HepG2 (cell line): ENCODE results near the gene BRAT1. TPM values are rescaled to one million over a fixed set of nuclear protein-coding genes. Genes with fewer than 3 reads are reported as not detected.

Experiments used
- ATAC-seq: fragments of 200-7000 bp; cut with Tn5 transposase; 3 replicates; pipeline ENCODE4 v1.9.1; 2020; ENCODE audit warnings: mild to moderate bottlenecking, moderate library complexity
- BruUV-seq: library from RNA; stranded (reverse); fragments of 400-500 nt; replicated peaks from 2 replicates; lab custom pipeline; 2021; lab: Mats Ljungman, UMichigan
- CTCF ChIA-PET: fragments of 300-600 bp; formaldehyde crosslinking; extraction: SDS; loops from one replicate; lab custom pipeline; 2021; ENCODE audit warnings: low total read pairs, inconsistent platforms, low intra/inter-chr PET ratio; lab: Yijun Ruan, JAX
- POLR2A ChIA-PET: fragments of 350-600 bp; sonication (Branson Sonifier 250); formaldehyde crosslinking; loops from one replicate; lab custom pipeline; 2020; ENCODE audit warnings: antibody characterized with exemption, inconsistent platforms; lab: Yijun Ruan, JAX
- DNase-seq: peaks from one replicate; pipeline ENCODE4 v3.0.0-alpha.2; 2015; ENCODE audit warnings: low spot score
- FAIRE-seq: peaks from 3 replicates; lab custom pipeline; 2011; peaks lifted over from hg19 to GRCh38; lab: Jason Lieb, UNC
- H2AFZ ChIP-seq: one replicate; pipeline ENCODE4 v1.6.1; 2011; ENCODE audit warnings: low read length, inconsistent platforms
- H3K27ac ChIP-seq: fragments of 300-600 bp; 3 replicates; pipeline ENCODE4 v1.8.0; 2011; ENCODE audit warnings: mixed run types, mild to moderate bottlenecking, mixed read lengths, low read length, inconsistent platforms; ENCODE audit not compliant: insufficient read depth; ENCODE audit errors: extremely low read length
- H3K27me3 ChIP-seq, 2 experiments: fragments of 200-600 bp in 1 of 2; 2 replicates in 1 of 2; 3 replicates in 1 of 2; pipeline versions ENCODE4 v1.6.0 to v1.8.0; 2011; ENCODE audit warnings: low read length in 2 of 2, mild to moderate bottlenecking in 2 of 2, moderate library complexity in 2 of 2, inconsistent platforms in 1 of 2; ENCODE audit not compliant: insufficient read depth in 2 of 2, control insufficient read depth in 1 of 2
- H3K36me3 ChIP-seq, 2 experiments: fragments of 200-600 bp in 1 of 2; replicated peaks in 1 of 2; 2 replicates in 1 of 2; 3 replicates in 1 of 2; pipeline versions ENCODE4 v1.5.1 to v1.8.0; 2011; ENCODE audit warnings: low read length in 2 of 2, inconsistent platforms in 1 of 2; ENCODE audit not compliant: insufficient read depth in 2 of 2, control insufficient read depth in 1 of 2
- H3K4me1 ChIP-seq: 2 replicates; pipeline ENCODE4 v1.5.1; 2012; ENCODE audit warnings: low read length, inconsistent platforms; ENCODE audit not compliant: insufficient read depth
- H3K4me2 ChIP-seq: 2 replicates; pipeline ENCODE4 v1.6.0; 2011; ENCODE audit warnings: low read depth, low read length, inconsistent platforms
- H3K4me3 ChIP-seq, 3 experiments: fragments of 200-600 bp in 1 of 3; sonication (generic), shearing (Covaris generic) in 1 of 3; replicated peaks in 1 of 3; 2 replicates each; pipeline ENCODE4 v1.5.1; 2011 to 2016; ENCODE audit warnings: low read length in 3 of 3, inconsistent platforms in 2 of 3, low read depth in 2 of 3, mild to moderate bottlenecking in 2 of 3, control low read depth in 1 of 3, mixed read lengths in 1 of 3; ENCODE audit not compliant: insufficient read depth in 1 of 3
- H3K79me2 ChIP-seq: one replicate; pipeline ENCODE4 v1.6.1; 2011; ENCODE audit warnings: low read length, inconsistent platforms; ENCODE audit not compliant: insufficient read depth
- H3K9ac ChIP-seq: 2 replicates; pipeline ENCODE4 v1.6.0; 2011; ENCODE audit warnings: mild to moderate bottlenecking, low read depth, low read length, inconsistent platforms; ENCODE audit not compliant: insufficient read depth
- H3K9me3 ChIP-seq: 2 replicates; pipeline ENCODE4 v1.5.1; 2012; ENCODE audit warnings: mild to moderate bottlenecking, low read length
- H4K20me1 ChIP-seq: 2 replicates; pipeline ENCODE4 v1.6.0; 2011; ENCODE audit warnings: inconsistent platforms, mild to moderate bottlenecking, low read length, moderate library complexity; ENCODE audit not compliant: insufficient read depth
- PCBP2 ChIP-seq: fragments of 200-400 bp; formaldehyde crosslinking; optimal IDR thresholded peaks from 2 replicates; pipeline ENCODE3; 2018; ENCODE audit warnings: low read length, low read depth; ENCODE audit not compliant: poor library complexity, severe bottlenecking
- PHF21A ChIP-seq: sonication (generic); formaldehyde crosslinking; IDR thresholded peaks from 2 replicates; pipeline ENCODE4 v1.5.0; 2020; ENCODE audit warnings: mild to moderate bottlenecking, missing genetic modification reagents
- RARA ChIP-seq: IDR thresholded peaks from 2 replicates; pipeline ENCODE4 v1.6.1; 2016; ENCODE audit warnings: missing genetic modification reagents, missing compliant biosample characterization
- ZFP36L1 ChIP-seq: sonication (generic); formaldehyde crosslinking; IDR thresholded peaks from 2 replicates; pipeline ENCODE4 v1.8.0; 2022; ENCODE audit warnings: mild to moderate bottlenecking, missing genetic modification reagents, moderate library complexity
- ZNF232 ChIP-seq: sonication (generic); formaldehyde crosslinking; IDR thresholded peaks from 2 replicates; pipeline ENCODE4 v1.4.0; 2020; ENCODE audit warnings: missing genetic modification reagents, borderline replicate concordance
- ZNF274 ChIP-seq: sonication (generic); formaldehyde crosslinking; IDR thresholded peaks from 2 replicates; pipeline ENCODE4 v1.5.1; 2020; ENCODE audit warnings: mild to moderate bottlenecking, missing genetic modification reagents
- ZNF335 ChIP-seq: sonication (generic); formaldehyde crosslinking; IDR thresholded peaks from 2 replicates; pipeline ENCODE4 v1.4.0; 2020; ENCODE audit warnings: missing genetic modification reagents
- ZNF547 ChIP-seq: sonication (generic); formaldehyde crosslinking; IDR thresholded peaks from 2 replicates; pipeline ENCODE4 v1.5.1; 2020; ENCODE audit warnings: mild to moderate bottlenecking, missing genetic modification reagents
- WGBS: methylation state at CpG from one replicate; pipeline ENCODE4 v1.1.6; 2017; ENCODE audit warnings: low lambda C conversion rate; 5-methylcytosine and 5-hydroxymethylcytosine counted together
- in situ Hi-C: cut with HindIII; loops from 2 replicates; pipeline ENCODE4 v1.10.0; 2017; ENCODE audit warnings: low pct_unique_long_range_greater_than_20kb; ENCODE audit not compliant: extremely low pct_ligation_motif_present
- intact Hi-C: fragments of 100-400 bp; cut with micrococcal nuclease; formaldehyde crosslinking; loops from one replicate; pipeline ENCODE4 v1.10.0; 2022; ENCODE audit not compliant: unreplicated experiment
- polyA plus RNA-seq, 8 experiments: library from polyadenylated mRNA; depleted of rRNA in 3 of 8; stranded (reverse) in 7 of 8; unstranded in 1 of 8; fragments of >200 nt; fragmentation: Illumina TruSeq in 4 of 8; extraction: Trizol in 4 of 8; gene quantifications; 2 replicates each; pipeline versions ENCODE4 v1.2.1 to v1.2.3, GENCODE V29; 2011 to 2016; ENCODE audit warnings: low read depth in 4 of 8, missing spikeins in 1 of 8, mixed read lengths in 1 of 8; ENCODE audit not compliant: insufficient read depth in 1 of 8
- total RNA-seq, 5 experiments: library from RNA; depleted of rRNA; stranded (reverse); fragments of >200 nt; fragmentation: Illumina TruSeq; extraction: Trizol; gene quantifications; 2 replicates each; pipeline ENCODE4 v1.2.3, GENCODE V29; 2016; ENCODE audit warnings: low read depth in 1 of 5
- TF ChIP-seq, protein P1 (sequence below): sonication (generic); formaldehyde crosslinking; IDR thresholded peaks from 2 replicates; pipeline ENCODE4 v1.4.0; 2020; ENCODE audit warnings: mild to moderate bottlenecking, missing genetic modification reagents
- TF ChIP-seq, protein P2 (sequence below): sonication (generic); formaldehyde crosslinking; IDR thresholded peaks from 2 replicates; pipeline ENCODE4 v1.5.0; 2020; ENCODE audit warnings: mild to moderate bottlenecking, missing genetic modification reagents, borderline replicate concordance

The BRAT1 gene
- total and polyA plus RNA-seq, 2 of the 13 experiments (the other 11 are each of a cell fraction or from before 2014, with no cell fraction given): 10.2 to 20.3 TPM

DNA sequence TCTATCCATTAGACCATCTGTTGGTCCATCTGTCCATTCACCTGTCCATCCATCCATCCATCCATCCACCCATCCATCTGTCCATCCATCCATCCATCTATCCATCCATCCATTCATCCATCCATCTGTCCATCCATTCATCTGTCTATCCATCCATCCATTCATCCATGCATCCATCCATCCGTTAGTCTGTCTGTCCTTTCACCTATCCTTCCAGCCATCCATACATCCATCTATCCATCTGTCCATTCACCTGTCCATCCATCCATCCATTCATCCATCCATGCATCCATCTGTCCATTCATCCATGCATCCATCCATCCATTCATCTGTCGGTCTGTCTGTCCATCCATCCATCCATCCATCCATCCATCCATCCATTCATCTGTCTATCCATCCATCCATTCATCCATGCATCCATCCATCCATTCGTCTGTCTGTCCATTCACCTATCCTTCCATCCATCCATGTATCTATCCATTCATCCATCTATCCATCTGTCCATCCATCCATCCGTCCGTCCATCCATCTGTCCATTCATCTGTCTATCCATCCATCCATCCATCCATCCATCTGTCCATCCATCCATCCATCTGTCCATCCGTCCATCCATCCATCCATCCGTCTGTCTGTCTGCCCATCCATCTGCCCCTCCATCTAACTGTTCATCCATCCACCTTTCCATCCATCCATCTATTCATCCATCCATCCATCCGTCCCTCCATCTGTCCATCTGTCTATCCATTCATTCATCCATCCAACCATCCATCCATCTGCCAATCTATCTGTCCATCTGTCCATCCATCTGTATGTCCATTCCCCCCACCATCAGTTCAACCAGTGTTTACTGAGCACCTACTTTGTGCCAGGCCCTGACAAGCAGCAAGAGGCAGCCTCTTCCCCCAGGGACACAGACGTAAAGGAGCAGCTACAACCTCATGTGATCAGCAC, 40.6 kb downstream of the BRAT1 start:
- no peak overlapping the region for H3K4me2 ChIP-seq
- H3K79me2 ChIP-seq: no peaks in the 10 kb centered on the region
- no peaks in the 10 kb centered on the region for H3K9me3 ChIP-seq
- in situ Hi-C loops (no loop called here), intact Hi-C loops (no loop called here)
- no peak overlapping the region for H2AFZ ChIP-seq
- H3K27ac ChIP-seq: no peak overlapping the region
- no TSS peak for BruUV-seq
- H3K27me3 ChIP-seq: peaks cover 6 to 79% of the 10 kb centered on the region in 2 experiments
- no peaks in the 10 kb centered on the region for H4K20me1 ChIP-seq
- no peaks in the 10 kb centered on the region for H3K36me3 ChIP-seq
- peaks cover 70% of the 10 kb centered on the region for H3K4me1 ChIP-seq
- ChIA-PET CTCF (no interaction called here), POLR2A (no interaction called here)
- ATAC-seq (no peak), DNase-seq (no peak), FAIRE-seq (no peak)
- H3K4me3 ChIP-seq: no peak overlapping the region
- no peak overlapping the region for H3K9ac ChIP-seq
- WGBS: 42% methylated on average over 9 of the region's 9 CpGs
- TF ChIP-seq ZFP36L1 (CRISPR knock-in tag) (no peak), PHF21A (CRISPR knock-in tag) (no peak), ZNF274 (CRISPR knock-in tag) (no peak), ZNF335 (CRISPR knock-in tag) (no peak), RARA (CRISPR knock-in tag) (no peak), PCBP2 (no peak), ZNF547 (CRISPR knock-in tag) (no peak), ZNF232 (CRISPR knock-in tag) (no peak)
- TF ChIP-seq, protein P1, sequence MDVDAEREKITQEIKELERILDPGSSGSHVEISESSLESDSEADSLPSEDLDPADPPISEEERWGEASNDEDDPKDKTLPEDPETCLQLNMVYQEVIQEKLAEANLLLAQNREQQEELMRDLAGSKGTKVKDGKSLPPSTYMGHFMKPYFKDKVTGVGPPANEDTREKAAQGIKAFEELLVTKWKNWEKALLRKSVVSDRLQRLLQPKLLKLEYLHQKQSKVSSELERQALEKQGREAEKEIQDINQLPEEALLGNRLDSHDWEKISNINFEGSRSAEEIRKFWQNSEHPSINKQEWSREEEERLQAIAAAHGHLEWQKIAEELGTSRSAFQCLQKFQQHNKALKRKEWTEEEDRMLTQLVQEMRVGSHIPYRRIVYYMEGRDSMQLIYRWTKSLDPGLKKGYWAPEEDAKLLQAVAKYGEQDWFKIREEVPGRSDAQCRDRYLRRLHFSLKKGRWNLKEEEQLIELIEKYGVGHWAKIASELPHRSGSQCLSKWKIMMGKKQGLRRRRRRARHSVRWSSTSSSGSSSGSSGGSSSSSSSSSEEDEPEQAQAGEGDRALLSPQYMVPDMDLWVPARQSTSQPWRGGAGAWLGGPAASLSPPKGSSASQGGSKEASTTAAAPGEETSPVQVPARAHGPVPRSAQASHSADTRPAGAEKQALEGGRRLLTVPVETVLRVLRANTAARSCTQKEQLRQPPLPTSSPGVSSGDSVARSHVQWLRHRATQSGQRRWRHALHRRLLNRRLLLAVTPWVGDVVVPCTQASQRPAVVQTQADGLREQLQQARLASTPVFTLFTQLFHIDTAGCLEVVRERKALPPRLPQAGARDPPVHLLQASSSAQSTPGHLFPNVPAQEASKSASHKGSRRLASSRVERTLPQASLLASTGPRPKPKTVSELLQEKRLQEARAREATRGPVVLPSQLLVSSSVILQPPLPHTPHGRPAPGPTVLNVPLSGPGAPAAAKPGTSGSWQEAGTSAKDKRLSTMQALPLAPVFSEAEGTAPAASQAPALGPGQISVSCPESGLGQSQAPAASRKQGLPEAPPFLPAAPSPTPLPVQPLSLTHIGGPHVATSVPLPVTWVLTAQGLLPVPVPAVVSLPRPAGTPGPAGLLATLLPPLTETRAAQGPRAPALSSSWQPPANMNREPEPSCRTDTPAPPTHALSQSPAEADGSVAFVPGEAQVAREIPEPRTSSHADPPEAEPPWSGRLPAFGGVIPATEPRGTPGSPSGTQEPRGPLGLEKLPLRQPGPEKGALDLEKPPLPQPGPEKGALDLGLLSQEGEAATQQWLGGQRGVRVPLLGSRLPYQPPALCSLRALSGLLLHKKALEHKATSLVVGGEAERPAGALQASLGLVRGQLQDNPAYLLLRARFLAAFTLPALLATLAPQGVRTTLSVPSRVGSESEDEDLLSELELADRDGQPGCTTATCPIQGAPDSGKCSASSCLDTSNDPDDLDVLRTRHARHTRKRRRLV (CRISPR knock-in tag): no peak
- TF ChIP-seq, protein P2, sequence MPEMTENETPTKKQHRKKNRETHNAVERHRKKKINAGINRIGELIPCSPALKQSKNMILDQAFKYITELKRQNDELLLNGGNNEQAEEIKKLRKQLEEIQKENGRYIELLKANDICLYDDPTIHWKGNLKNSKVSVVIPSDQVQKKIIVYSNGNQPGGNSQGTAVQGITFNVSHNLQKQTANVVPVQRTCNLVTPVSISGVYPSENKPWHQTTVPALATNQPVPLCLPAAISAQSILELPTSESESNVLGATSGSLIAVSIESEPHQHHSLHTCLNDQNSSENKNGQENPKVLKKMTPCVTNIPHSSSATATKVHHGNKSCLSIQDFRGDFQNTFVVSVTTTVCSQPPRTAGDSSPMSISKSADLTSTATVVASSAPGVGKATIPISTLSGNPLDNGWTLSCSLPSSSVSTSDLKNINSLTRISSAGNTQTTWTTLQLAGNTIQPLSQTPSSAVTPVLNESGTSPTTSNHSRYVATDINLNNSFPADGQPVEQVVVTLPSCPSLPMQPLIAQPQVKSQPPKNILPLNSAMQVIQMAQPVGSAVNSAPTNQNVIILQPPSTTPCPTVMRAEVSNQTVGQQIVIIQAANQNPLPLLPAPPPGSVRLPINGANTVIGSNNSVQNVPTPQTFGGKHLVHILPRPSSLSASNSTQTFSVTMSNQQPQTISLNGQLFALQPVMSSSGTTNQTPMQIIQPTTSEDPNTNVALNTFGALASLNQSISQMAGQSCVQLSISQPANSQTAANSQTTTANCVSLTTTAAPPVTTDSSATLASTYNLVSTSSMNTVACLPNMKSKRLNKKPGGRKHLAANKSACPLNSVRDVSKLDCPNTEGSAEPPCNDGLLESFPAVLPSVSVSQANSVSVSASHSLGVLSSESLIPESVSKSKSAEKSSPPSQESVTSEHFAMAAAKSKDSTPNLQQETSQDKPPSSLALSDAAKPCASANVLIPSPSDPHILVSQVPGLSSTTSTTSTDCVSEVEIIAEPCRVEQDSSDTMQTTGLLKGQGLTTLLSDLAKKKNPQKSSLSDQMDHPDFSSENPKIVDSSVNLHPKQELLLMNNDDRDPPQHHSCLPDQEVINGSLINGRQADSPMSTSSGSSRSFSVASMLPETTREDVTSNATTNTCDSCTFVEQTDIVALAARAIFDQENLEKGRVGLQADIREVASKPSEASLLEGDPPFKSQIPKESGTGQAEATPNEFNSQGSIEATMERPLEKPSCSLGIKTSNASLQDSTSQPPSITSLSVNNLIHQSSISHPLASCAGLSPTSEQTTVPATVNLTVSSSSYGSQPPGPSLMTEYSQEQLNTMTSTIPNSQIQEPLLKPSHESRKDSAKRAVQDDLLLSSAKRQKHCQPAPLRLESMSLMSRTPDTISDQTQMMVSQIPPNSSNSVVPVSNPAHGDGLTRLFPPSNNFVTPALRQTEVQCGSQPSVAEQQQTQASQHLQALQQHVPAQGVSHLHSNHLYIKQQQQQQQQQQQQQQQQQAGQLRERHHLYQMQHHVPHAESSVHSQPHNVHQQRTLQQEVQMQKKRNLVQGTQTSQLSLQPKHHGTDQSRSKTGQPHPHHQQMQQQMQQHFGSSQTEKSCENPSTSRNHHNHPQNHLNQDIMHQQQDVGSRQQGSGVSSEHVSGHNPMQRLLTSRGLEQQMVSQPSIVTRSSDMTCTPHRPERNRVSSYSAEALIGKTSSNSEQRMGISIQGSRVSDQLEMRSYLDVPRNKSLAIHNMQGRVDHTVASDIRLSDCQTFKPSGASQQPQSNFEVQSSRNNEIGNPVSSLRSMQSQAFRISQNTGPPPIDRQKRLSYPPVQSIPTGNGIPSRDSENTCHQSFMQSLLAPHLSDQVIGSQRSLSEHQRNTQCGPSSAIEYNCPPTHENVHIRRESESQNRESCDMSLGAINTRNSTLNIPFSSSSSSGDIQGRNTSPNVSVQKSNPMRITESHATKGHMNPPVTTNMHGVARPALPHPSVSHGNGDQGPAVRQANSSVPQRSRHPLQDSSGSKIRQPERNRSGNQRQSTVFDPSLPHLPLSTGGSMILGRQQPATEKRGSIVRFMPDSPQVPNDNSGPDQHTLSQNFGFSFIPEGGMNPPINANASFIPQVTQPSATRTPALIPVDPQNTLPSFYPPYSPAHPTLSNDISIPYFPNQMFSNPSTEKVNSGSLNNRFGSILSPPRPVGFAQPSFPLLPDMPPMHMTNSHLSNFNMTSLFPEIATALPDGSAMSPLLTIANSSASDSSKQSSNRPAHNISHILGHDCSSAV: no peak
